ENCODE measurements around the gene CDH4.

Gene CDH4

GRCh38 chr20:61879303-61879620 is 627.2 kb downstream of the CDH4 start:
- no peak for DNase-seq

- DNase-seq, result no peak
These were observed 627.6 kb downstream of the CDH4 start for GRCh38 chr20:61879694-61880093.

- no peak for DNase-seq
These were observed 628.6 kb downstream of the CDH4 start for GRCh38 chr20:61880706-61881105.

- DNase-seq, result no peak
These were observed 629.4 kb downstream of the CDH4 start for GRCh38 chr20:61881416-61881815.

GRCh38 chr20:61881861-61882260 is 629.8 kb downstream of the CDH4 start:
- DNase-seq, result no peak

- no peak for DNase-seq
These were observed 630.9 kb downstream of the CDH4 start for GRCh38 chr20:61882716-61883615.

- no peak for DNase-seq
These were observed 631.9 kb downstream of the CDH4 start for GRCh38 chr20:61883857-61884393.

GRCh38 chr20:61884571-61885389 is 632.7 kb downstream of the CDH4 start:
- DNase-seq, result no peak

GRCh38 chr20:61885759-61886715 is 634.0 kb downstream of the CDH4 start:
- no peak for DNase-seq

GRCh38 chr20:61886721-61887595 is 634.9 kb downstream of the CDH4 start:
- DNase-seq, result no peak

GRCh38 chr20:61887596-61888093 is 635.6 kb downstream of the CDH4 start:
- no peak for DNase-seq

GRCh38 chr20:61888101-61888865 is 636.2 kb downstream of the CDH4 start:
- no peak for DNase-seq

GRCh38 chr20:61889659-61890058 is 637.6 kb downstream of the CDH4 start:
- no peak for DNase-seq

- no peak for DNase-seq
These were observed 638.1 kb downstream of the CDH4 start for GRCh38 chr20:61890210-61890609.

- DNase-seq, result no peak
These were observed 639.4 kb downstream of the CDH4 start for GRCh38 chr20:61891476-61891875.

- DNase-seq, result no peak
These were observed 640.0 kb downstream of the CDH4 start for GRCh38 chr20:61891916-61892649.

GRCh38 chr20:61895016-61895415 is 643.0 kb downstream of the CDH4 start:
- no peak for DNase-seq

- DNase-seq, result no peak
These were observed 643.6 kb downstream of the CDH4 start for GRCh38 chr20:61895686-61896057.

GRCh38 chr20:61896058-61896961 is 644.2 kb downstream of the CDH4 start:
- no peak for DNase-seq
